Mesendoderm (in vitro differentiated cells): ENCODE results near the gene MPIG6B.

ENCODE experiments used
- DNase-seq: peaks from one replicate; pipeline ENCODE4 v3.0.0; 2013
- H2AK5ac ChIP-seq: 2 replicates; pipeline ENCODE4 v1.6.1; 2013; ENCODE audit warnings: low read length, inconsistent platforms
- H2BK120ac ChIP-seq: 2 replicates; pipeline ENCODE4 v1.6.1; 2013; ENCODE audit warnings: low read depth, mild to moderate bottlenecking, low read length, moderate library complexity, mixed read lengths
- H2BK15ac ChIP-seq: replicated peaks from 2 replicates; pipeline ENCODE4 v1.6.1; 2013; ENCODE audit warnings: low read depth, mild to moderate bottlenecking, moderate library complexity
- H2BK5ac ChIP-seq: 2 replicates; pipeline ENCODE4 v1.6.1; 2013; ENCODE audit warnings: low read length, inconsistent platforms
- H3K18ac ChIP-seq: 2 replicates; pipeline ENCODE4 v1.6.1; 2013; ENCODE audit warnings: mild to moderate bottlenecking, low read length, mixed read lengths
- H3K23ac ChIP-seq: one replicate; pipeline ENCODE4 v1.6.1; 2013; ENCODE audit warnings: low read length
- H3K27ac ChIP-seq: 2 replicates; pipeline ENCODE4 v1.5.1; 2013; ENCODE audit warnings: low read depth, mild to moderate bottlenecking, inconsistent platforms, low read length, moderate library complexity
- H3K27me3 ChIP-seq: 2 replicates; pipeline ENCODE4 v1.6.1; 2013; ENCODE audit warnings: low read length, control low read depth, mild to moderate bottlenecking, inconsistent platforms; ENCODE audit not compliant: insufficient read depth, poor library complexity
- H3K36me3 ChIP-seq: 2 replicates; pipeline ENCODE4 v1.6.1; 2013; ENCODE audit warnings: low read length, inconsistent platforms; ENCODE audit not compliant: control insufficient read depth, insufficient read depth
- H3K4ac ChIP-seq: one replicate; pipeline ENCODE4 v1.6.1; 2013; ENCODE audit warnings: low read depth, mild to moderate bottlenecking, low read length, moderate library complexity
- H3K4me1 ChIP-seq: 2 replicates; pipeline ENCODE4 v1.6.1; 2013; ENCODE audit warnings: low read depth, low read length, inconsistent platforms; ENCODE audit not compliant: control insufficient read depth
- H3K4me2 ChIP-seq: 2 replicates; pipeline ENCODE4 v1.6.1; 2013; ENCODE audit warnings: low read length
- H3K4me3 ChIP-seq: 2 replicates; pipeline ENCODE4 v1.5.1; 2013; ENCODE audit warnings: mild to moderate bottlenecking, low read length
- H3K56ac ChIP-seq: one replicate; pipeline ENCODE4 v1.6.1; 2013; ENCODE audit warnings: low read length
- H3K79me1 ChIP-seq: 2 replicates; pipeline ENCODE4 v1.6.1; 2013; ENCODE audit warnings: low read length, inconsistent platforms
- H3K79me2 ChIP-seq: 2 replicates; pipeline ENCODE4 v1.6.1; 2013; ENCODE audit warnings: mild to moderate bottlenecking, low read length; ENCODE audit not compliant: control insufficient read depth, insufficient read depth
- H3K9ac ChIP-seq: 2 replicates; pipeline ENCODE4 v1.6.1; 2013; ENCODE audit warnings: low read length, inconsistent platforms
- H4K5ac ChIP-seq: one replicate; pipeline ENCODE4 v1.6.1; 2013; ENCODE audit warnings: low read length
- H4K8ac ChIP-seq: one replicate; pipeline ENCODE4 v1.6.1; 2013; ENCODE audit warnings: low read depth, mild to moderate bottlenecking, control low read depth, low read length, moderate library complexity
- WGBS: extraction: QIAGEN DNeasy Blood & Tissue Kit; methylation state at CpG from one replicate; pipeline ENCODE4 v1.1.7; 2013; ENCODE audit warnings: low lambda C conversion rate, missing lambda C conversion rate; ENCODE audit not compliant: insufficient coverage; ENCODE audit errors: extremely low coverage; 5-methylcytosine and 5-hydroxymethylcytosine counted together

Gene MPIG6B

DNA sequence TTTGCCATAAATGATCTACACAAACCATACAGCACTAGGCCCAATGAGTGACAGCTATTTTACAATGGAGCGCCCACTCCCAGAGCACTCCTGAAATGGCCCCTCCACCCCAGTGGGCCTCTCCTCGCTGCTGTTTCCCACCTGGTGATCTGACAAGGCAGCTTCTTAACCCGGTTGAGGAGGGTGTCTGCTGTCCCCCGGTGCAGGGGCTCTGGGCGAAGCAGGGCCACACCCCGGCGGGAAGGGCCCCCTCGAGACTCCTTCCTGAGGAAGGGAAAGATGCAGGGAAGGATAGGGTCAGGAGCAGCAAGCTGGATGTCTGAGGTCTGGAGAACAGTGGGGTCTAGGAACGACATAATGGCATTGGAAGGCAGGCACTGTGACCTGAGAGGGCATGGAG lies 30.3 kb upstream of the MPIG6B start:
- Histone ChIP-seq H3K79me2 (peaks cover 3% of the 10 kb centered on the region), H3K36me3 (peaks cover 31% of the 10 kb centered on the region), H3K27ac (no peak overlapping the region)

DNA sequence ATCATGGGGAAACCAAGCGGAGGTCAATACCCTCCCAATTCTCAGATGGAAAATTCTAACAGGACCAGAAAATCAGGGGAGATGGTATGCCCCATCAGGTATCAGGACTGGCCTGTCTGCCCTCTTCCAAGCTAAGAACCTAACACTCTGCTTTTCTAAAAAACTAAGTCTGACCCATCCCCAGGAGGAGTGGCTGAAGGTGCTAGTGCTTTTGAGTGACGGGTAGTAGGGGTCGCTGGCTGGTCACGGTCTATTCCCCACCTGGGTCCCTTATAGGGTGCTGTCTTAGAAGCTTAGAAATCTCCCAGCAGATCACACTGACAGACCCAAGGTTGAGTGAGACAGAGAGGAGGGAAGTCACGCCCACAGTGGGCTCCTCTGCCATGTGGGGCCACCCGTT lies 29.6 kb upstream of the MPIG6B start:
- H3K36me3 ChIP-seq = peaks cover 26% of the 10 kb centered on the region
- no CpG with 5 or more reads among the region's 6 CpGs for WGBS

More for the DNA sequence above, 30.3 kb upstream of the MPIG6B start:
- H3K4ac ChIP-seq = no peak overlapping the region
- WGBS = no CpG with 5 or more reads among the region's 9 CpGs
- H3K23ac ChIP-seq = no peak overlapping the region
- H3K79me1 ChIP-seq = peaks cover 4% of the 10 kb centered on the region
- H3K4me2 ChIP-seq = no peak overlapping the region
- no peak overlapping the region for H4K8ac ChIP-seq
- H3K4me1 ChIP-seq = peaks cover 8% of the 10 kb centered on the region
- H3K56ac ChIP-seq = no peak overlapping the region
- no peak overlapping the region for H4K5ac ChIP-seq
- no peak overlapping the region for H3K9ac ChIP-seq
- no peak overlapping the region for H2BK120ac ChIP-seq
- no peak overlapping the region for H3K18ac ChIP-seq
- H2AK5ac ChIP-seq = no peak overlapping the region
- no peak for DNase-seq
- no peak overlapping the region for H2BK5ac ChIP-seq
- H3K4me3 ChIP-seq = no peak overlapping the region
- no peak overlapping the region for H2BK15ac ChIP-seq
- H3K27me3 ChIP-seq = no peaks in the 10 kb centered on the region

DNA sequence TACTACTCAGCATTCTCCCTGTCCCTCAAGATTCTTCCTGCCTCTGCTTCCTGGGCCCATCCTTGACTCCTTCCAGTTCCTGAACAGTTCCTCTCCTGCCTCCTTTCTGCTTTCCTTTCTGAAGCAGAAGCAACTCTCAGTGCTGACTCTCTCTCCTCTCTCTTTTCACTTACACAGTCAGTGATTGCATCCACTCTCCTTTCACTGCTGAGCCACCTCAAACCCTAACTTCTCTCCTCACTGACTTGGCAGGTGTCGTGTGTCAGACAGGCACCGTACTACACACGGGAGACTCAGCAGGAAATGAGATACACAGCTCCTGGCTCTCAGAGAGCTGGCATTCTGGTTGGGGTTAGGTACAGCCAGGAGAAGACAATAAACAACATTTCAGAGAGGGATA lies 25.6 kb upstream of the MPIG6B start:
- Histone ChIP-seq H3K27ac (no peak overlapping the region), H3K9ac (no peak overlapping the region), H4K5ac (no peak overlapping the region), H3K4me3 (no peak overlapping the region), H2BK15ac (no peak overlapping the region), H3K18ac (no peak overlapping the region), H3K4me1 (peaks cover 7% of the 10 kb centered on the region), H3K56ac (no peak overlapping the region), H3K4ac (no peak overlapping the region), H2BK5ac (no peak overlapping the region), H3K27me3 (no peaks in the 10 kb centered on the region), H3K79me2 (peaks cover 17% of the 10 kb centered on the region), H3K4me2 (no peak overlapping the region), H3K36me3 (peaks cover 15% of the 10 kb centered on the region), H3K23ac (no peak overlapping the region), H2AK5ac (no peak overlapping the region), H2BK120ac (no peak overlapping the region), H4K8ac (no peak overlapping the region), H3K79me1 (peaks cover 17% of the 10 kb centered on the region)
- DNase-seq = no peak
- WGBS = no CpG with 5 or more reads among the region's 3 CpGs

More for the DNA sequence above, 29.6 kb upstream of the MPIG6B start:
- Histone ChIP-seq H3K4me3 (no peak overlapping the region), H3K4ac (no peak overlapping the region), H3K27me3 (no peaks in the 10 kb centered on the region), H3K4me1 (peaks cover 8% of the 10 kb centered on the region), H4K5ac (no peak overlapping the region), H3K27ac (no peak overlapping the region), H2BK15ac (no peak overlapping the region), H3K4me2 (no peak overlapping the region), H2BK5ac (no peak overlapping the region), H3K9ac (no peak overlapping the region), H2BK120ac (no peak overlapping the region), H3K18ac (no peak overlapping the region), H4K8ac (no peak overlapping the region), H3K56ac (no peak overlapping the region), H2AK5ac (no peak overlapping the region), H3K79me2 (peaks cover 3% of the 10 kb centered on the region), H3K23ac (no peak overlapping the region), H3K79me1 (peaks cover 4% of the 10 kb centered on the region)
- DNase-seq = no peak

DNA sequence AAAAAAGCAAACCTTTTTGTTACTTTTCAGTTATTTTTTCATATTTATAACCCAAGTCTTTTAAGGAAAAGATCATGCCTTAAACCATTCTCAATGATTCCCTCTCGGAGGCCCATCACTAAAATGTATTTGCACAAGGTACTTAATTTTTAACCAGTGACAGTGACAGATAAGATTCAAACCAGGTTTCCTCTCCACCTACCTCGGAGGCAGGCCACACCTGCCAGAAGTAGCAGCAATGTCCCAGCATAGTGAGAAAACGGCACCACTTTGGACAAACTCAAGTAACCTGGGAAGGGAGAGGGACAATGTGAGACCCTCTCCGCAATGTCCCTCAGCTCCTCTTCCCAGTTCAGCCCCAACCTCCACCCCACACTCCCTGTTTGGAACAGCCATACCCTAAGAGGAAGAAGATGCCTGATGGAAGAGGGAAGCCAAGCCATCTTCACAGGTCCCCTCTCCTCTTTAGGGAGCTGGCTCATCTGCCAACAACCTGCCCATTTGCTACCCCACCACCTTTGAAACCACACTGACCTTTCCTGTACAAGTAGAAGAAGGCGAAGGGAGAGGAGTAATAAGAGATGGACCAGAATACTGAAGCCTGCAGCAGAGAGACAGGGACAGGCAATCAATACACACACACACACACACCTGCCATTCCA lies 22.3 kb upstream of the MPIG6B start:
- H3K4me1 ChIP-seq = peaks cover 7% of the 10 kb centered on the region
- no peak overlapping the region for H3K23ac ChIP-seq
- H3K27ac ChIP-seq = no peak overlapping the region
- H2BK5ac ChIP-seq = no peak overlapping the region
- H3K79me1 ChIP-seq = peaks cover 17% of the 10 kb centered on the region
- no peak overlapping the region for H3K4ac ChIP-seq
- no peak overlapping the region for H2AK5ac ChIP-seq
- no peak overlapping the region for H2BK15ac ChIP-seq
- no CpG with 5 or more reads among the region's 5 CpGs for WGBS
- no peak overlapping the region for H3K18ac ChIP-seq
- H3K9ac ChIP-seq = peak overlapping the region; percentile 19
- no peak overlapping the region for H2BK120ac ChIP-seq
- H3K4me3 ChIP-seq = no peak overlapping the region
- no peak for DNase-seq
- peaks cover 6% of the 10 kb centered on the region for H3K36me3 ChIP-seq
- no peak overlapping the region for H3K4me2 ChIP-seq
- H4K8ac ChIP-seq = no peak overlapping the region
- H4K5ac ChIP-seq = no peak overlapping the region
- H3K79me2 ChIP-seq = peaks cover 17% of the 10 kb centered on the region
- peak overlapping the region; percentile 65 for H3K56ac ChIP-seq
- H3K27me3 ChIP-seq = no peaks in the 10 kb centered on the region

GRCh38 chr6:31701666-31702404 lies 21.3 kb upstream of the MPIG6B start:
- H2BK120ac ChIP-seq = no peak overlapping the region
- no CpG with 5 or more reads among the region's 7 CpGs for WGBS

More at GRCh38 chr6:31701666-31702404, 21.3 kb upstream of the MPIG6B start:
- peak overlapping the region; percentile 99 for H3K4me2 ChIP-seq
- H4K5ac ChIP-seq = no peak overlapping the region
- peak overlapping the region; percentile 8 for H3K18ac ChIP-seq
- H3K23ac ChIP-seq = peak overlapping the region; percentile 81
- peak overlapping the region; percentile 55 for H3K27ac ChIP-seq
- no peak for DNase-seq
- no peak overlapping the region for H4K8ac ChIP-seq
- H3K4ac ChIP-seq = no peak overlapping the region
- peaks cover 3% of the 10 kb centered on the region for H3K36me3 ChIP-seq
- no peak overlapping the region for H2BK15ac ChIP-seq
- H3K4me3 ChIP-seq = peak overlapping the region; percentile 99
- no peaks in the 10 kb centered on the region for H3K27me3 ChIP-seq
- H3K79me2 ChIP-seq = peaks cover 17% of the 10 kb centered on the region
- H3K9ac ChIP-seq = peak overlapping the region; percentile 95
- H3K4me1 ChIP-seq = peaks cover 7% of the 10 kb centered on the region
- H3K56ac ChIP-seq = peak overlapping the region; percentile 95
- peak overlapping the region; percentile 95 for H2AK5ac ChIP-seq
- peak overlapping the region; percentile 86 for H2BK5ac ChIP-seq
- H3K79me1 ChIP-seq = peaks cover 17% of the 10 kb centered on the region
